GM19240 (cell line): ENCODE data around the gene ARHGAP18.

Experiments used
- DNase-seq: peaks from one replicate; pipeline ENCODE4 v3.0.0; 2011; ENCODE audit warnings: low spot score; ENCODE audit not compliant: insufficient read length

ARHGAP18 gene

DNA sequence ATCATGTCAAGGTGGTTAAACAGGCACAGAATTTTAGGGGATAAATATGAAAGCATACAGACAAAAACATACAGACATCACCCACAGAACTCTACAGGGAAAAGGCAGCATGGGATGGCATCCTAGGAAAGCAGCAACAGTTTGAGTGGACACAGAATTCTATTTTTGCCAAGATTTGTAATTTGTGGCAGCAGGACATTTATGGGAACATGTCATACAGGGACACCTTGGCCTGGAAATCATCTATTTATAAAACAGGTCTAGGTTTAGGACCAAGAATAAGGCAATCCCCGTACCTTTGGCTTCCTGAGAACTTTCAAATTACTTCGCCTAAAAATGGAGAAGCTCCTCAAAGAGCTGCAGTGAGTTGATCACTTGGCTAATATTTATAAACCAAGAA lies 17.5 kb downstream of the ARHGAP18 start:
- no peak for DNase-seq

DNA sequence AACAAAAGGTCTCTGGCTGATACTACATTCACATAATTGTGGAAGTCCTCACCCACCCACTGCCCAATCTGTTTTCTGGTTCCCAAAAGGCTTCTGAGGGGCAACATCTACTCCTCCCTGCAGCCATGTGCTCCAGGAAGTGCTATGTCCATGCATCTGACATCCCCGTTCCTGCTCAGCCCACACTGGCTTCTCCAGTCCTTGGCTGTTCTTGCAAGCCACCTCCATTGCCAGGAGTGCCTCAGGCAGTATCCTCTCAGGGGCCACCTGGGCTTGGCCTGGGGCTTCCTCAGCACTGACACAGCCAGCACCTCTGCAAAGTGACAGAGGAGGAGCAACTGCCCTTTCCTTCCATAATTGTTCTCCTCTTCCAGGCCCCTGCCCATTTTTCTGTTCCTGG lies 18.3 kb downstream of the ARHGAP18 start:
- DNase-seq, result no peak

DNA sequence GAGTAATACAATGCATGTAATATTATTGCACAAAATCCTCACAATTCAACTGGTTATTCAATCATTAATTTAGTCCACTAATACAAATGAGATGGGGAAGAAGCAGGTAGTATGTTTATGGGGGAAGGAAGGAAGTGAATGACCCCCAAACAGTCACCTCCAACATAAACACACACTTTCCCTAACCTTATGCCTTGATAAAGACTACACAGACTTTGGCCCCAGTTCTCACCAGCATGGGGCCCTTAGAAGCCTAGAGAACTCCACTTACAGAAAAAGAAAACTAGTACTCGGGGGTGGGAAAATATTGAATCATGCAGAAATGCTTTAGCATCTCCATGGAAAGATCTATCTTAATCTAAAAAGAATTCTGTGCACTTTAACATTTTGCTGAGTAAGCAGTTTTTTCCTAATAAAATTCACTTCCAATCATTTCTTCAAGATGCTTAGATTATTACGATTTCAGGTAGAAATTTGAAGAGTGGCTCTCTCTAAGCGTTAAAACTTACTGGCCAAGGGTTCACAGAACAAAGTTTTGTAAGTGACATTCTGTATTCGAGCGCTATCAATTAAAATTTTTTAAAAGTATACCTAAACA lies 18.8 kb downstream of the ARHGAP18 start:
- no peak for DNase-seq

DNA sequence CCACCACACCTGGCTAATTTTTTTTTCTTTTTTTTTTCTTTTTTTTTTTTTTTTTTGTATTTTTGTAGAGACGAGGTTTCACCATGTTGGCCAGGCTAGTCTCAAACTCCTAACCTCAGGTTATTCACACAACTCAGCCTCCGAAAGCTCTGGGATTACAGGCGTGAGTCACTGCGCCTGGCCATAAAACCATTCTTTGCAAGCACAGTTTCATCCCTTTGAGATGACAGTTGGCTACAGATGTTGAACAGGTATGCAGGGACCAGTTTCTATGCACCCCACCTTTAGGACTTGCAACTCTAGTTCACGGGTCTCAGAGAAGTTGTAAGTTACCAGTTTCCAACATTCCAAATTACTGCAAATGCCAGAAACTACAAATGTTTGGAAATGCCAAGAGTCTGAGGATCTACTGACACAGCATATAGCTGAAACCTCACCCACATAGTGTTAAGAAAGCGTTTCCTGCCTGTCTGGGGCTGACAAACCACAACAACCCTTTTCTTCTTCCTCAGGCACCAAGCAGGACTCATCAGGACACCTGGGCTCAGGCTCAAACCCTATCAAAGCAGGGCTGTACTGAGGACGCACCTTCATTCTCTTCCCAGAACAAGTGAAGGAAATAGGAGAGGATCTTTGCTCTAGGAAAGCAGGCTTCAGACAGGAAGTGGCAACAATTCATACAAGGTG lies 22.9 kb downstream of the ARHGAP18 start:
- no peak for DNase-seq

DNA sequence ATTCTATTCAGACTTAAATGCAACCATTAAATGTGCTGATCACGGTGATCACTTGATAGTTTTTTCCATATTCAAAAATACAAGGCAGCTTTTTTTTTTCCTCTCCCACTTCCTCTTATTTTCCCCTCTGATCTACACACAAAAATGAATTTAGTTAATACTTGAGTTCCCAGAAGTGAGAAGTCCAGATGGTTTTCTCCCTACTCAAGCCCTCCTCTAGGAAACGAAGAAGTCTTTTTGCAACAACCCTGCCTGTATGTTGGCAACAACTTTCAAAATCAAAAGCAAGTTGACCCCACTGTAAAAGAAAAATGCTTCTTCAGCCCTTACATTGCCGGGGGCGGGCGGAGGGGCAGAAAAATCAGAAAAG lies 24.3 kb downstream of the ARHGAP18 start:
- no peak for DNase-seq

DNA sequence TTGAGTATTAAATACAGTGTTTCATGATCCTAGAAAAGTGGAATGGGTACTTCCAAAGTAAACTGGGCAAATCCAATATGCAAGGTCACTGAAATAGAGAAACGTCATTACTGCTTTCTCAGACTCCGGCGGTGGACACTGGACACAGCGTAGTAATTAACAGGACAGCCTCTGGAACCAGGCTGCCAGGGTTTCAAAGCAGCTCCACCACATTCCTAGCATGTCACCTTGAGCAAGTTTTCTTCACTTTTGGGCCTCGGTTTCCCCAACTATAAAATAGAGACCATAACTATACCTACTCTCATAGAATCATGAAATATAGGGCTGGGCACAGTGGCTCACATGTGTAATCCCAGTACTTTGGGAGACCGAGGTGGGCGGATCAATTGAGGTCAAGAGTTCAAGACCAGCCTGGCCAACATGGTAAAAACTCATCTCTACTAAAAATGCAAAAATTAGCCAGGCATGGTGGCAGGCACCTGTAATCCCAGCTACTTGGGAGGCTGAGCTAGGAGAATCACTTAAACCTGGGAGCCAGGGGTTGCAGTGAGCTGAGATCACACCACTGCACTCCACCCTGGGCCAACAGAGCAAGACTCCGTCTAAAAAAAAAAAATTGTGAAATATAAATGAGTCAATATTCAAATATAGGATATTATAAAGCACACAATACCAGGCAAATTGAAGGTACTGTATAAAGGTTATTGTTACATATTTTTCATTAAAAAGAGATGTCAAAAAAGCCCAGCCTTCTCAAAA lies 24.9 kb downstream of the ARHGAP18 start:
- DNase-seq, result no peak

DNA sequence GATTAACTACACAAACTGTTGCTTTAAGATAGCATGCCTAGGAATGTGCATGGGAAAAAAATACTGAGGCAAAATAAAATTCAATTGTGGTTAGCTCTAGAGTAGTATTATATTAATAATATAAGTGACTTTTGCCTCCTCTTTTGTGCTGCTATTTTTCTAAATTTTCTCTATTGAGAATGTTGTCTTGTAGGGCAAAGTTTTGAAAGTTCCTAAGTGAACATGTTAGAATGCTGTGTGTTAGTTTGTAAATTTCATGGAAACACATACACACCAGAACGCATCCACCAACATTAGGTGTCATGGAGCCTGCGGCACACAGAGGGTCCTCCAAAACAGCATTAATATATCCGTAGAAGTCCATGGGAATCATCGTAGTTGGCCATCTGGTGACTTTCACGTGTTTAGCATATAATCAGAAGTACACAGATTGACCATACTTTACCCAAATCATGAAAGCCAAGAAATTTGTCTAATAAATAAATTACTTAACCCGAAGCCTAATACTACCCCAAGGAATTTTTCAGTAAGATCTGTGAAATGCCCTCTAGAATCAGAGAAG lies 25.6 kb downstream of the ARHGAP18 start:
- DNase-seq, result no peak

DNA sequence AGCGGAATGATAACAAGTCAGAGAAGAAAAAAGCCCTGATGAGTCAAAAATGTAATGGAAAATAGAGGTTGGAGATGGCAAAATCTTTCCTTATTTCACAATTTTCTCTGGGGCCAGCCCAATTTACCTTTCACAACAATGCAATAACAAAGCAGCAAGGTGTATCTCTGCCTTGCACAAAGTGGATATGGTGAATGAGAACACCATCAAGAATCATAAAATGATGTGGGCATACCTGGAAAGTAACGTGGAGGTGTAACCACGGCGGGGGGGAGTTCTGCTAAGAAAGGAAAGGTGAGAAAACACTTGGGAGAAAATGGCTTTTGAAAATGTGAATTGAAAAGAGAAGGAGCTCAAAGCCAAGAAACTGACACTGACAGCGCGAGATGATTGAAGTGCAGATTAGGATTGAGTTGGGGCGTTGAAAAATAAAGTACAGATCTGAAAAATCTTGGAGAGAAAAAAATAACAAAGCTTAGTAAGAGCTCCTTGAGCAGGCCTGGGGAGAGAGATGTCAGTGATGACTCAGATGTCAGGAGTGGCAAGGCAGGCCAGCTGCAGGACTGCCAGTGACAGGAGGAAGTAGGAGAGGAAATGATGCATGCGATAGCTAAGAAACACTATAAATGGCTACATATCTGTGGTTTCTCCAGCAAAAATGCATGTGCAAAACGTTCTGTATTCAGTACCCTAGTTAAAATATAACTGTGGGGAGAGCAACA lies 26.2 kb downstream of the ARHGAP18 start:
- peak; percentile 52 for DNase-seq

DNA sequence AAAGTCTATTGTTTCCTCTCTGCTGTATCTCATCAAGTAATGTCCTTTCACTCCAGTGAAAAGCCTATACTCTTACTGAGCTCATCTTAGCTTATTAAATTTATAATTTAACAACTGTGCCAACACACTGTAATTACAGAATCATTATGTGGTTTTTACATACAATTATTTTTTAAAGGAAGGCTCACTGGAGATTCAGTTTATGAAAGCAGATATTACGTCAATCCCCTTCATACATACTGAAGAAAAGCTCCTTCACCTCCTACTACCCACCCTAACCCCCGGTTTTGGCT lies 28.1 kb downstream of the ARHGAP18 start:
- no peak for DNase-seq

DNA sequence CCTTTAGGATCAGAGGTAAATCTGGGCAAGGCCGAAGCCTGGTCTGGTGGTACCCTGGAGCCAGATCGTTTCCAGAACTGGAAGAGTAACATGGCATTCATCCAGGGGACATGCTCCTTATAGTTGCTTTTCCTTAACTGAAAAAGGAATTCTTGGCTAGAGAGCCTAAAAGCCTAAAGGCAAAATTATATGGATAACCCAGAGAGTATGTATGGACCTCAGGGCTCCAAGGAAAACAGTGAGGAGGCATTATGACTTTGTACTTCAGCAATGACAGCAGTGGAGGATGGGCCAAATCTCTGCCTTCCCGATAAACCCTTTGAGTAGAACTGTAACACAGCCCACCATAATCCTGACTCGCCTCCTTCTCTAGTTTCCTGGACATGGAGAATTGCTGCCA lies 29.3 kb downstream of the ARHGAP18 start:
- no peak for DNase-seq

DNA sequence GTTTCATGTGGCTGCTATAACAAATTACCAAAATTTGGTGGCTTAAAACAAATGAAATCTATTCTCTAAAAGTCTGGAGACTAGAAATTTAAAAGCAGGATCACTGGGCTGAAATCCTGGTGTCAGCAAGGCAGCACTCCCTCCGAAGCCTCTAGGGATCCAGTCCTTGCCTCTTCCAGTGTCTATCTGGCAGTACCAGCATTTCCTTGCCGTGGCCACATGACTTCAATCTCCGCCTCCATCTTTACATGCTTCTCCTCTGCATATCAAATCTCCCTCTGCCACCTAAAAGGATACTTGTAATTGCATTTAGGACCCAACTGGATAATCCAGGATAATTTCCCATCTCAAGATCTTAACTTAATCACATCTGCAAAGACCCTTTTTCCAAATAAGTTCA lies 30.2 kb downstream of the ARHGAP18 start:
- DNase-seq, result no peak

DNA sequence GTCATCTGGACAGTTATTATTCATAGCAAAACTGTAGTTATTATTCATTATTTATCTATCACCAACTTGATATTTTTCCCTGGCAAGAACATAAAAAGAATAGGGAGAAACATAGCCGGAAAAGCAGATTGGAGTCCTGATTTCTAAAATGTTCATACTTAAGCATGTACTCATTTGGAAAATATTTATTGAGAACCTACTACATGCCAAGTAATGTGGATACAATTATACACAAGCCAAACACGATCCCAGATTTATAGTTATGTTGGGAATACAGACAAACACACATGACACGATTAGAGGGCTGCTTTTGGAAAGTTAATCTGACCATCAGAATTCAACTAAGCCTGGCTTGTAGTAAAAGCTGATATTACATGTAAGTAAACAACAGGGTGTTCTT lies 30.7 kb downstream of the ARHGAP18 start:
- no peak for DNase-seq

DNA sequence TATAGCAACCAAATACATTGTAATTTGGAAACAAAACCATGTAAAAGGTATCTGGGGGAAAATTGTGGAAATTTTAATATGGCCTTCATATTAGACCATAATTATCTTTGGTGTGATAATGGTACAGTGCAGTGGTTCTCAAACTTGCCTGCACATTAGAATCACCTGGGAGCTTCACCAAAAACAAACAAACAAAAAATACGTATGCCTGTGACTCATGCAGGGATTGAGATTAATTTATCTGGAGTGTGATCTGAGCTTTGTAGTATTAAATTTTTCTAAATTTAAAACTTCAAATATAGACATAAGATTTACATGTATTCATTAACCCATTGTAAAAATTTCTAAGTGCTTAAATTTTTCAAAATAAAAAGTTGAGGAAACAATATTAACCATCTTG lies 31.5 kb downstream of the ARHGAP18 start:
- no peak for DNase-seq

DNA sequence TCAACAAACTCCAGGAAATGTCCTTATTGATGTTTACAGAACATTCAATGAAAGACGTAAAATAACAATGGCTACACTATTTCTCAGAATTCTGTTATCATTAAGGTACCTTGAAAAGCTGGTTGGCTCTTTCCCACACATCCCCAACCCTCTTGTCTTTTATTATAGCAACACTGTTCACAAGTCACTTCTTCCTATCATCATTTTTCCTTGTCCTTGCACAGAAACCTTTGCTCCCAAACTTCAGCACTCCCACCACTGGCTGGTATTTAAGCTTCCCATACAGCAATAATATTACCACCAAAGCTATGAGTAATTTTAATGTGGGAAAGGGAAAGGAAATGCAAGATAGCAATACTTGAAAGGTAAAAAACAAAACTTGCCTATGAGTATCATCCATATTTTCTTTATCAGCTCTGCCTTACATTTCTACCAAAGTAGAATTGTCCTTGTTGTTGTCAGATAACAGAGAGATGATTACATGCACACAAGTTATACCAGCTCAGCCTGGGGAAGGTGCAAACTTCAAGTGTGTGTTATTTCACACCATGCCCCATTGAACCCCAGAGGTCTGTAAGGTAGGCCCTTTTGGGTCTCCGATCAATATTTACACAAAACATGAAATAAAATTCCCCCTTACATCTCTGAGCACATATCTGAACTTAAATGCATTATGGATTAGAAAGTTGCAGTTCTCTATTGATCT lies 32.2 kb downstream of the ARHGAP18 start:
- no peak for DNase-seq

DNA sequence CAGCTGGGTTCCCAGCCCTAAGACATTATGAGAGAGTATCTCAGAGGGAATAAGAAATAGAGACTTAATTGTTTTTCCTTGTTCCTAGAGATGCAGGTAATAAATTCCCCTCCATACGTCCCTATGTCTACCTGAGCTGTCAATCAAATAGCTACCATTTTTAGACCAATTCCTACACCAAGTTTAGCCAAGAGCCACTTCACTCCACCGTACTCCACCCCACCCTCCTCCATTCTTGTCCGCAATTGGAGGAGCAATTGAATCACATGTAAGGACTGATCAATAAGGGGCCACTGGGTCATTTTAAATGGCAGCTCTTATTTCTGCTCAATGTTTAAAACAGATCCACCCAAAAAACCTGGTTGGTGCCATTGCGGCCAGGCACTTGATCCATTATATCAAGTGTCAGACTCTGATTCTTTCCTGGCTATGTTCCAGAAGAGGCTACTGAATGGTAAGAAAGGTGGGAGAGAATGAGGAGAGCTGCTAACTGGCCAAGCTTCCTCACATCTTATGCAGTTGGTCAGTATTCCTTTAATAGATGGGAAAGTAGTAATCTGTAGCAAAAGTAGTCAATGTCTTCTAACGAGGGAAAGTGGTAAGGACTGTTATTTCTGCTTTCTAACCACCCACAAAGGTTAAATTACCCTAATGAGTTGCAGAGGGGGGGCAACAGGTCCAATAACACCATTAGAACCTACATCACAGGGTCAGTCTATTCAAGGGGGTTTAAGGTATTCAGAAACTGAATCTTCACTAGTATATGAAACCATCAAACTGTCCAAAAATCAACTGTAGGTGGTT lies 34.1 kb downstream of the ARHGAP18 start:
- no peak for DNase-seq

DNA sequence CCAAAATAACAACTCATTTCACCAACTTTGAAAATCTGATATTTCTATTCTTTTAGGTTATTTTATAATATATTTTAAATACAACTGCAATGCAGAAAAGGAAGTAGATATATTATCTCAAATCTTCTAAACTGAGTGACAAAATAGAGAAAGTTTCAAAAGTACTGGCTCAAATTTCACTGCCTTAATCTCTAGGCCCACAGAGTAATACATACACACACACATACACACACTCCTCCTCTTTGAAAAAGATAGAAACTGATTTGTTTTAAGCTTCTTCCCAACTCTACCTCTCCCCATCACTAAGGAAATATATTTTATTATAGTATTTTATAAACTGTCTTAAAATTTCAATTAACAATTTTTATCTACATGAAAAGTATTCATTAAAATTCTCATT lies 36.2 kb downstream of the ARHGAP18 start:
- DNase-seq, result no peak

DNA sequence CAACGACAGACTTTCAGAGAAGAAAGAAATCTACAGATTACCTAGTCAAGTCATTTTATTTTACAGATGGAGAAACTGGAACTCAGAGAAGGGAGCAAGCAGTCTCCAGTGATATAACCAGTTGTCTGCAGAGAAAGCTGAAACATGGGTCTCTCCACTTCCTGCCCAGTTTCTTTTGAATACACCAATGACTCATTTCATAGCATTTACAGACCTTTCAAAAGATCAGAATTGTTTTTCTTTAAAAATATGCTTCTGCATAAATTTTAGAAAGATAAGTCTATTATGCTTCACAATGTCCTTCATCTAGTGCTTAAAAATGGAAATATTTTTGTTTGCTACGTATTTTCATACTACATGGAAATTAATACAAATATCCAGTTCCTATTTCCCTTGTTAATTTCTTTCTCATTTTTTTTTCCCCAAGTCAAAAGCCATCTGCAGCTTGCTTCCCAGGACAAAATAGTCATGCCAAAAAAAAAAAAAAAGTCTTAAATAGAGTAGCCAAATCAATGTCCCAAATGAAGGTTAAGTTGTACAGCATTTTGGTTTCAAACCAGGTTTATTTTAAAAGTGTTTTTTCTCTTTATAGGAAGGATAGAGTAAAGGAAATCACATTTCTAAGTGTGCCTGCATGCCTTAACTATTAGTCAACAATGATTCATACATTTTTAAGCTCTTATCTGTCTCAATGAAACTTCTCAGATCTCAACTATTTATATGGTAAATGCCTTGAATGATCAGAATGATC lies 36.9 kb downstream of the ARHGAP18 start:
- DNase-seq, result peak; percentile 20

DNA sequence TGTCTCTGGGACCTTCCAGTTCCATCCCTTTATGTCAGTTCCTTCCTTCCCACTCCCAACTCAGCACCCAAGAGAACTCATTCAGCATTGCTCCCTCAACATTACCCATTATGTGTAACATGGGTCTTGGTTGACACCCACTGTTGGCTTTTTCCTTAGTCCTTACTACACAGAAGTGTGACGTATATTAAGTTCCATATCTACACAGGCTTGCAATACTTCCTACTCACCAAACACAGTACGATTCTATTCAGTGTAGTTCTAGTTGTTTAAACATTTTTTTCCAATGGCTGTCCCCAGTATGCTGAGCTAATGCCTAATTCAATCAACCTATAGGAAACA lies 37.7 kb downstream of the ARHGAP18 start:
- no peak for DNase-seq

DNA sequence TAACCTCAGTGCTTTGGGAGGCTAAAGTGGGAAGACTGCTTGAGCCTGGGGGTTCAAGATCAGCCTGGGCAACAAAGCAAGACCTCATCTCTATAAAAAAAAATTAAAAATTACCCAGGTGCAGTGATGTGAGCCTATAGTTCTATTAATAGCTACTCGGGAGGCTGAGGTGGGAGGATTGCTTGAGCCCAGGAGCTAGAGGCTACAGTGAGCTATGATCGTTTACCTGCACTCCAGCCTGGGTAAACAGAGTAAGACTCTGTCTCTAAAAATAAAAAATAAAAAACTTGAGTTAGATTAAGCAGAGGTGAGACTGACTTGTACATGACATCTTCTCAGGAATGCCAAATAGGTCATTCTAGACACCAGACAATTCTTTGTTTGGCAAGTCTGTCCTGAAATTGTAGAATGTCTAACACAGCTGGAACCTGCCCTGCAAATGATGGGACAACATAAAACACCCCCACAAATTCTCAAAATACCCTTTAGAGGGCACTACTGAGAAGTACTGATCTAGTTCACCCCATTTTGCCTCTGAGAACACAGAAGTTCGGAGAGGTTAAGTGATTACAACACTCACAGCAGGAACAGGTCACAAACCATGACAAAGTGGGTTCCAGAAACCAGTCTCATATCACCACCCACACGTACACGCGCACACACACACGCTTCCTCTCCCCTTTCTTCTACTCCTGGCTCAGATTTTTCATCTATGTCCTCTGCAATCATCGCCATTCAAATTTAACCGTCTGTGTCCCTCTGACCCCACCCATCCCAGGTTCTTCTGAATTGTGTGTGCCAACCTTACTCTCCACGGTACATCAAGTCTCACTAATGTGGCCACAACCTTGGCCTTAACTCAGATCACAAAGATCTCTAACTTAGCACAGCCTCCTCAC lies 38.3 kb downstream of the ARHGAP18 start:
- DNase-seq, result peak; percentile 14
